GM21390 (cell line): ENCODE results near the gene CASTOR1.

Source experiments
- ATAC-seq: cut with Tn5 transposase; IDR thresholded peaks from one replicate; pipeline ENCODE4 v1.9.1; 2021; ENCODE audit not compliant: unreplicated experiment

CASTOR1 gene

DNA sequence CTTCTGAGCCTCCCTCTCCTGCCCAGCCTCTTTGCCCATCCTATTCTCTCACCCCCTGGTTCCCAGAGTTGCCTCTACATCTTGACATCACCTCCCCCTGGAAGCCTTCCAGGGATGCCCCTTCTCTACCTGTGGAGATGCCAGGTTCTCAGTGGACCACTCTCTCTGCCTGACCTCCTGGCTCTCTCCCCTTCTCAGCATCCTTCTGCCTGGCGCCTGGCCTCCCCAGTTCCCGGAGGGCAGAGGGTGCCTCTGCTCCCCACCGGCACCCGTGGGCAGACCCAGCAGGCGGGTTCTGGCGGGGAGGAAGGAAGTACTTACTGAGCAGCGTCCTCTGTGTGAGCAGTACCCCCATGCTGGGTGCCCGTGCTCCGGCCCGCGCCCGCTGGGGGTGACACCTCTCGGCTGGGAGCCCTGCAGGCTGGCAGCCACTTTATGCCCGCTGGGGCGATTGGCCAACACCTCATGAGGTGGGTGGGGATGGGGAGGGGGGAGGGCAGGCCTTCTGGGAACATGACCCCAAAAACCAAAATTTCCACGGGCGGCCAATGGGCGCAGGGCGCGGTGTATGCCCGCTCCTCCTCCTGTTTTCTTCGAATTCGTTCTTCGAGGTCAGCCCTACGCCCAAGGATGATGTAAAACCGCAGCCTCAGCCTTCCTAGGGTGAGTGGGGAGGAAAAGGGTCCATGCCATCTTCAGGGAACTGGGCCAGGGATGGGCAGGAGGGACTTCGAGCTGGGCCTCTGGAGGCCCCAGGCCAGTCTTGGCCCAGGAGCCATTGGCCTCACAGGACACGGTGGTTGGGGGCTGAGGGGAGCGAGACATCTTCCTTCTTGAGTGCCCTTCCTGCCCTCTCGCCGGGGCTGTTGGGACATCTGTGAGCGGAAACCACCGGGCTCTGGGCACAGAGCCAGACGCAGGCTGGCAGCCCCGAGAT, 22.6 kb downstream of the CASTOR1 start, which contains the start of gene OSM:
Gene OSM, minus strand, starts transcription at position 407 of the 937 bp plus-strand sequence. Its CDS starts 52 bp downstream, at position 355.
- ATAC-seq, result peak; percentile 9

DNA sequence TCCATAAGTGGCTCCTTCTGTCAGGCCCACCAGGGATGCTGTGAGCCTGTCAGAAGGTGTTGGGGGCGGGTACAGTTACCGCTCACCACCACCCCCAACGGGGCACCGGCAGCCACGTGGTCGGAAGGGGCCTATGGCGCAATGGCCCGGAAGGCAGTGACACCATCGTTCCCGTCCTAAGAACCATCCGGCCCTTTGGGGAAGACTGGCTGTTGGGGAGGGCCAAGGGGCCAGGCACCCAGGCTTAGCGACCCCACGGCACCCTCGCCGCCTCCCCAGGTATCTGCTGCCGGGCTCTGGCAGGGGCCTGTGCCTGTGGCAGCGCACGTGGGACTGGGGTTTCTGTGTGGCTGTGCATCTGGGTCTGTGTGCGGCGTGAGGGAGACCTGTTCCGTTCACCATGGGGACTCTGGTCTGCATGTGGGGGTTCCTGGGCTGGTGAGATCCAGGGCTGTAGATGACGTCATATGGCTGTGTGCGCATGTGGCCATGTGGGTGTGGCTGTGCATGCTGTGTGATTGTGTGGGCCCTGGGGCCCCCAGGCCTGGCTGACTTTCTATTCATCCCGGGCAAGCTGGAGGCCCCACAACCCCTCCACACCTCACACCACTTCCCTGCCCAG, 23.4 kb downstream of the CASTOR1 start:
- peak; percentile 70 for ATAC-seq

DNA sequence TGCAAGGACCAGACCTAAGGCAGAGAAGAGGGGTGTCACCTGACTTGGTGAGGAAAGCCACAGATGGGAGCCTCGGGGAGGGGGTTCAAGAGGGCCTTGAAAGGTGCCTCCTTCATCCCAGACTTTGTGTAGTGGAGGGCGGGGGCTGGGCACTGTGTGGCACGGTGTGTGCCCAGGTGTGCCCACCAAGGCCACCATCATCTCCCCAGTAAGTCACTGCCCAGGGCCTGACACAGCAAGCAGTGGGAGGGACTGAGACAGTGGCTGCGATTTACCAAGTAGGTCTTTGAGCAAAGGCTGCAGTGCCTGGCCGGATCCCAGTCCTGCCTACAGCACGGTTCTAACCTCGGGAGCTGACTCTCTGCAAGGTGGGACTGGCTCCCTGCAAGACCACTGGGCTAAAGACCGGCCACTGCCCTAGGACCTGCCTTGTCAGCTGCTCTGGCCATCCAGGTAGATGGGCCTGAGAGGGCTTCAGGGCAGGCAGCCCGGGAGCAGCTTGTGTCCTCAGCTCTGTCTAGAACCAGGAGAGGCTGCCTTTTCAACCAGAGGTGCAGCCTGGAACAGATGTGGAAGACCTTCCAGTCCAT, 24.1 kb downstream of the CASTOR1 start:
- ATAC-seq, result no peak

DNA sequence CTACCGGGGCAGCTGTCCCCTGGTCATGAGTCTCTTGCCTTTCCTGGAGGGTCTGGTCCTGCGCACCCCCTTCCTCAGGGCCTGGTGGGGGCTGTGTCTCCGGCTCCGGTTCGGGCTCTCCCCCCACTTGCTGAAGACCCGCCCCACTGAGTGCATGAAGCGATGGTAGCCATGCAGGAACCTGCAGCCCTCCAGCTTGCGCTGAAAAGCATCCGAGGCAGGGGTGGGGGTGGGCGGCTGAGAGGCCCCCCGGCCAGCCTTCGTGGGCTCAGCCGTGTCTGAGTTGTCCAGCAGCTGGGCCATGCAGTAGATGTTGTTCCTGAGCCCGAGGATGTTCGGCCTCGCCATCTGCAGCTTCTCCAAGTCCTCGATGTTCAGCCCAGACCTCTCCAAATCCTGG, 25.4 kb downstream of the CASTOR1 start:
- ATAC-seq, result no peak

DNA sequence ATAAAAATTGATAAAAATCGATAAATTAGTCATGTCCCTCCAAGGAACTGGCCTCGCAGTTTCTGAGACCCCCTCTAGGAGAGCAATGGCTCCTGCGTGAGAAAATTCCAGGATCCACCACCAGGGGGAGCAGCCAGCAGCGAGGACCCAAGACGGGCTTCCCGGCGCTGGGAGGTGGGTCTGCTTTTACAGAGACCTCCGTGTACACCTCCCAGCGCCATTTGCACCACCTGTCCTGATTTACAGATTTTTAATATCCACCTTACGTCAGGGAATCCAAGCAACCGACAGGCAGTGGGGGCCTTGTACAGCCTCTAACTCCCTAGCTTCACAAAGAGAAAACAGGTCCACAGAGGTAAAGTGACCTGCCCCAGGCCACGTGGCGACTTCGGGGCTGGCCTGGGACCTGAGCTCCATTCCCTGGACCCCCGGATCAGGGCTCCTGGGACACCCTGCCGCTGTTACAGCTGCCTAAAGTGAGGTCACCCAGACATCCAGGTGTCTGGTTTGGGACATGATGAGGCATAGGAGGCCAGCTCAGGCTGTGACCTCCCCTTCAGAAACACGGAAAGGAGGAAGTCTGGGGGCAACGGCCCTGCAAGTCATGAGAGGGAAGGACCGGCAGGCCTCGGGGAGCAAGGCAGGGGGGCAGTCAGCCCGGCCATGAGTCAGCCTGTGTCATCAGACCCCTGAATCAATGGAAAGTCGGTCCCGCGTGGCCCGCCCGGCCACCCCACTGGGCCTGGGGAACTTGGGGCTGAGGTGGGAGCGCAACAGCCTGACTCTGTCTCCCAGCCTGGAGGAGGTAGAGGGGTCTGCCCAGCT, 26.2 kb downstream of the CASTOR1 start:
- no peak for ATAC-seq

DNA sequence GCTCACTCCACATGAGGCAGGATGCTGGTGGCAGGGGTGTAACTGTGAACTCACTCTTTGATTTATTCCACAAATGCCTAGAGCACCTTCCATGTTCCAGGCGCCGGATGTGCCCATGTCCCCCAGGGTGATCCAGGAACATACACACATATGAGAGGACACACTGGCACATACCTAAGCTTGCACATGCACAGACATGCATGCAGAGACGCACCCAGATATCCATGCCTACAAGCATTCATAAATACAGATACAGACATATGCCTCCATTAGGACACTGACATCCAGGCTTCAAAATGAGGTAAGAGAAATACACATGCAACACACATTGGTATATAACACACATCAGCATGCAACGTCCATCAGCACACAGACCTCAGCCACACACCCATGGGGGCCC, 27.2 kb downstream of the CASTOR1 start:
- no peak for ATAC-seq

DNA sequence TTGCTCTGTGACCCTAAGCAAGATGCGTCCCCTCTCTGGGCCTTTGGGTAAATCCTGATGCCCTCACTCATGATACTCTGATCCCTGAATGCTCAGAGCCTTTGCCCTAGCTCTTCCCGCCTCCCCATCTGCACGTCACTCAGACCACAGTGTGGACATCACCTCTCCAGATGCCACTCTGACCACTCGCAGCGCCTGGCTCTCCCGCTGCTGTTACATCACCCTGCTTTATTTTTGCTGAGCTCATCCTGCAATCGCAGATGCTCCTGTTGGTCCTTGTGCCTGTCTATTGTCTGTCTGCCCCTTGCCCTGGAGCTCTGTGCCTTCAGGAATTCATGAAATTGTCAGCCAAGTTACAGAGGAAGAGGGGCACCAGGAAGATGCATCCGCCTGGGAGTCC, 28.2 kb downstream of the CASTOR1 start:
- no peak for ATAC-seq

DNA sequence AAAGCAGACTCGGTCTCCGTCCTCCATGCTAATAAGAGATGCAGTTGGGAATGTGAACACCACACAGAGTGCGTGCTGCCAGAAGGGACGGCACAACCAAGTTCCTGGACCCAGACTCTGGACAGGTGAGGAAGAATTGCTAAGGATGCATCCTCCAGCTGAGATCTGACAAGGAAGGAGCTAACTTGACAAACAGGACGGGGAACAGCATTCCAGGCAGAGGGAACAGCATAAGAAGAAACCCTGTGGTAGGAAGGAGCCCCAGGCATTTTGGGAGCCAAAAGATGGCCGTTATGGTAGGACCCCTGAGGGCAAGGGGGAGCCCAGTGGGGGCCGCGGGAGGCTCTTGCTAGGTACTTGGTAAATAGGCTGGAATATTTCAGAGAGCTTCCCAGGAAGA, 28.6 kb downstream of the CASTOR1 start:
- ATAC-seq, result no peak

DNA sequence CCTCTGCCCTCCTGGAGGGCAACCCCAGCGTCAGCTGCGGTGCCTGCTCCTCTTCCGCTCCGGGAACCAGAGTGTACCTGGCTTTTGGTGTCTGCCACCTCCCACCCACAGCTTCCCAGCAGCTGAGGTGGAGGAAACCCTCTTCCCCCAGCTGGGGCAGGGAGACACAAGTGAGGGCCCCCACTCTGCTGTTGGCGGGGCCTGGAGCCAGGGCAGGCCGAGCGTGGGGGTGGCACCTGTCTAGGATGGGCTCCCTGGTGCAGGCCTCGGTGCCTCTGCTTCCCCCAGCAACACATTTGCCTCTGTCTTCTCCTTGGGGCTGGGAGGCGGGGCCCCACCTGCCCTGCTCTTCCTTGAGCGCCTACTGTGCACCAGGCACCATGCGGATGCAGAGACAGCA, 29.0 kb downstream of the CASTOR1 start:
- no peak for ATAC-seq

DNA sequence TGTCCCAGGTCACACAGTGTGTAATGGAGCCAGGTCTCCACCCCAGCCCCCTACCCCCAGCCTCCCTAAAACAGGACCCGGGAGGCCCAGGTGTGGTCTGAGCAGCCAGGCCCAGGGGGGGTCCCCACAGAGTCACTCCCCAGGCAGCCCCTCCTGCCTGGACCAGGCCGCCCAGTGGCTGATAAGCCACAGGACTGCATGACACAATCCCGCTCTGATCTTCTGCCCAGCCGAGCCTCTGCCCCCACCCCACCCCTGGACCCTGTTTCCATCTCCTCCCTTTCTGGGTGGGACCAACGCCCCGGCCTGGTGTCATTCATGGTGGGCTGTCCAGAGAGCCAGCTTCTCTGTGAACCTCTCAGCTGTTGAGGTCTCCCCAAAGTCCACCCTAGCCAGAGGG, 35.0 kb downstream of the CASTOR1 start:
- ATAC-seq, result no peak

DNA sequence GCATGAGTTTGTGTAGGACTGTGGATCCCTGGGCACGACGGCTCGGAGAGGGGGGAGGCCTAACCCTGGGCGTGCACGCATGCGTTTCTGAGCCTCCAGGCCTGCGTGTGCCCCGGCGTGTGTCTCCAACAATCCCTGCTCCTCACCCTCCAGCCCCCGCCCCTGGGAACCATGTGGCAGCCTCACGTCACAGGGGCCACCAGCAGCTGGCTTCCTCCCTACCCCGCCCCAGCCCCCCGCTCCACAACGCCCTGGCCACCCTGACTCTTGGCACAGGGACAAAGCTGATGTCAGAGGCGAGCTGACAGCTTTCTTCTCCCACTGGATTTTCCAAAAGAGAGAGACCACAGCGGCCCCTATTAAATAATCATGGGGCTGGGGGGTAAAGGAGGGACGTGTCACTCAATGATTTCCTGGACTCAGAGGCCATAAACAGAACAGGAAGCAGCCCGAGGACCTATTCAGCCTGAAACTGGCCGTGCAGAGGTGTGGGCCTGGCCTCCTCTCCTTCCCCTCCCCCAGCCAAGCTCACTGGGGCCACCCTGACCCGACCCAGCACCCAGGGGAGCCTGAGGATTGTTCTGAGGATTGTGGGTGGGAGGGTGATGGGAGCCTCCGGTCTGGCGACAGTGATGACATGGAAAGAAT, 36.0 kb downstream of the CASTOR1 start:
- no peak for ATAC-seq

DNA sequence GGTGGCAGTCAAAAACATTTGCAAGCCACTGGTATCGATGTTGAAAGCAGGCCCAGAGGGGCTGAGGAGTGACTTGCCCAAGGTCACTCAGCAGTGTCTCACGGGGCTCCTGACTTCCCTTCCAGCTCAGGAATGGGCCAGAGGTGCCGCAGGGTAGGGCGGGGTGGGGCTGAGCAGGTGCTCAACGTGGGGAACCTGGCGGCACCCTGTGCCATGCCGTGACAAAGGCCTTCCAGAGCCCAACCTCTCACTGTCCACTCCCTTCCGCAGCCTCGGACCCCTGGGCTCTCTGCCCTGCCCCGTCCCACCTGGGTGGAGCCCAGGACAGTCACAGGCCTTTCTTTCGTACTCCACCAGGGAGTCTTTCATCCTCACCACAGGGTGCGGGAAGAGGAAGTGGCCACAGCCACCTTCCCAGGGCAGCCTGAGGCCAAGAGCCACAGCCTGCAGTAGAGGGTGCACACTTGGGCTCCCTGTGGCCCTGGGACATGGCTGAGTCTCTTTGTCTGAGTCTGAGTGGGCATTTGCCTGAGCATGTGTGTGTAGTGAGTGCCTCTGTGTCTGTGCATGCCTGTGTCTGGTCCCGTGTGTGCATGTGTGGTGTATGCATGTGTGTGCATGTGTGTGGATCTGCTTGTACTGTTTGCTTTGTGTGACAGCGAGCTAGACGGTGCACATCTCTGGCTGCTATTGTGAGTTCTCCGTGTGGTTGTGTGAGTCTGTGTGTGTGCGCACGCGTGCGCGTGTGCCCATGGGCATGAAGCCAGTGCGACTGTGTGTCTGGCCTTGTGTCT, 36.7 kb downstream of the CASTOR1 start:
- ATAC-seq, result no peak

DNA sequence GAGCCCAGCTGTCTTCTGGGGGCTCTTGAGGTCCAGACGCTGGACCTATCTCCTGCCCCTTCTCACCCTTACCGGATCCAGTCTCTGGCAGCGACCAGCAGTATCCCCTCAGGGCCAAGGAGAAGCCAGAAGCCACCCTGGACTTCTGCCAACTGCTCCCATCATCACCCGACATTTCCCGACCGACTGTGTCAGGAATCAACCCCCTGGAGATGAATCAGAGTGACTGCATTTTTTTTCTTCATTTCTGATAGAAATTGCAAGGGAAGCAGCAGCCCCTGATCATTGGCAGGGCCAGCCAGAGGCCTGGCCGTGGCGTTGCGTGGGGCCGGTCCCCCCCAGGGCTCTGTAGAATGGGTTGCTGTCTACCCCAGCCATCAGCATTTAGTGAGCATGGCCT, 37.6 kb downstream of the CASTOR1 start:
- ATAC-seq, result no peak

DNA sequence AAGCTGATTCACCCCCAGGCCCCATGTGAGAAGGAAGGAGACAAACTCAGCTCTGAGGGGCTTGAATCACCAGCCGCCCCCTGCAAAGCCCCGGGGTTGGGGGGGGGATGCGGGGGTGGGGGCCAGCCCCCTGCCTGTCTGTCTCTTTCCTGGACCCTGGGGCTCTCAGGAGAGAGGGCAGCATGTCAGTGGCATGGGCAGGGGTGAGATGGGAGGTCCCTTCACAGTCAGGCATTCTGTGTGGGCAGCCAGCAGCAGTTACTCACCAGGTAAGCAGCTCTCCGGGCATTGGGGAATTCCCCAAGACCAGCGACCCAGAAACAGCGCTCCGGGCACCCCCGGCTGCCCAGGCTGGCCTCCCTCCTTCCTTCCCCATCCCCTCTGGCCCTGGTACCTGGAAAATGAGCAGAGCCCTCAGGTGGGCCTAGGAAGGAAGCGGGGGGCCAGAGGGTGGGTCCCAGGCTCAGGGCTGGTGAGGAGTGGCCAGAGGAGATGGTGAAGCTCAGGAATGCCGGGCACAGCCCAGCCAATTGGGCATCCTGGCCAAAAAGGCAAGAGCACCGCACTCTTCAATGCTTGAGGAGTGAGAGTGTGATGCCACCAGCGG, 38.5 kb downstream of the CASTOR1 start:
- no peak for ATAC-seq

DNA sequence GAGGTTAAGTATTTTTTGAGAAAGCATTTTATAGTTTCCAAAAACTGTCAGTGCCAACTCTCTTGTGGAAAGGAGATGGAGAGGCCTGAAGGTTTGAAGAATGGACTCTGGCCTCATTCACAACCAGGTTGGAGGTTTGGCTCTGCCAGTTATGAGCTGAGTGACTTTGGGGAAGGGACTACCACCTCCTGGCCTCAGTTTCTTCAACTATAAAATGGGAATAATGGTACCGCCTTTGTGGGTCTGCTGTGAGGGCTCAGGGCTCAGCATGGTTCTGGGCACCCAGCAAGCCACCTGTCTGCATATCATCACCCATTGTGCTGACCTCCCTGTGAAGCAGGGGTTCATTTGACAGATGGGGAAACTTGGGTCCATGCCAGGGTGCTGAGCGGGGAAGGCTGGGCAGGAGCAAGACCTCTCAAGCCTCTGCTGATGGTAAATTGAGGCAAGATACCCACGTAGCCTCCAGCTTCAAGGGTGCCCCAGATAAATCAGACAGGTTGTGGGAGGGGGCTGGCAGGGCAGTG, 39.2 kb downstream of the CASTOR1 start:
- ATAC-seq, result no peak

DNA sequence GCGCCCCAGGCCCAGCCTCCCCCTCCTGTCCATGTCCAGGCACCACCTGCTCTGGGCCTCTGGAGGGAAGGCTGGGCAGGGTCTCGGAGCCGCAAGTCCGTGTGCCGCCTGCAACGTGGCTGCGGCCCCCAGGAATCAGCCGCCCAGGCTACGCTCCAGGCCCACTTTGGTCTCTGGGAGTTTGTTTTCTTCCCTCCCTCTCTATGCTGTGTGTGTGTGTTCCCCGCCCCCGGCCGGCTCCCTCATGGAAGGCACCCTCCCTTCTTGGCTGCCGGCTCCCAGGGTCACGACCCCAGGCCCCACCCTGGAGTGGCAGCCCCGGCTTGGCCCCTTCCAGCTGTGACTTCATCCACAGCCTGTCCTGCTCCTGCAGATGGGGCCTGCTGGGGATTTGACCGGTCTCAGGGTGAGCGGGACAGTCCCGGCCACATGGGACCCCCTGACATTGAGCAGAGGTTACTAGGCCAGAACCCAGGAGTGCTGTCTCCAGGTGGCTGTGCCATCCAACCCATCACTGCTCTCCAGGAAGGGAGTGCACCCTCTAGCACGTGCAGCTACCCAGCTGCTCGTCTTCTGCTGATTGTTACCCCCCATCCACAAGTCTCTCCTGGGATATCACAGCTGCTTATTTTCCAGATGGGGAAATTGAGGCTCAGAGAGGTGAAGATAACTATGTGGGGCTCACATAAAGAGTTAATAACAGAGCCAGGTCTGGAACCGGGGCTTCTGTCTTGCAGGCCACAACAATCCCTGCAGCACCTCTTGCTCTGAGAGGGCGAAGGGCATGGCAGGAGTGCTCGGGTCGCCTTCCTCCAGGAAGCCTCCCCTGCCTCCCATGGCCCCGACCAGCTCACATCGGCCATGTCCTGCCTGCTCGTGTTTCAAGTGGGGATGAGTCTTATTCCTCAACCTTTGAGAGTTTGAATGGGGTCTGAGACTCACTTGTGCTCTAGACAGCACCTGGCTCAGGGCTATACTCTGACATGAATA, 40.0 kb downstream of the CASTOR1 start:
- no peak for ATAC-seq

DNA sequence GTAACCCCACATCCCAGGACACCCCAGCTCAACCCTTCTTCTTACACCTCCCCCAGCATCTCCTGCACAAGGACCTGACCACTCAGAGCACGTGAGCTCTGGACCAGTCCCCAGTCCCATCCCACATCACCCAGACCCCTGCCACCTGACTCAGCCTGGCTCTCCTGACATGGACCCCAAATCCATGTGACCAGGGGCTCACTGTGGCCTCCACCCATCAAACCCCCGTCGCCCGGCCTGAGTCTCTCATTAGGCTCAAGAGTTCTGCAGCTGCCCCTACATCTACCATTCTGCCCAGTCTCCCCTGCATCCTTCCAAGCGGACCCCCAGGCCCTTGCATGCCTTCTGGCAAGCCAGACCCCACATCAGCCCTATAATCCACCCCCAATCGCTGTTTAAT, 40.8 kb downstream of the CASTOR1 start:
- no peak for ATAC-seq

DNA sequence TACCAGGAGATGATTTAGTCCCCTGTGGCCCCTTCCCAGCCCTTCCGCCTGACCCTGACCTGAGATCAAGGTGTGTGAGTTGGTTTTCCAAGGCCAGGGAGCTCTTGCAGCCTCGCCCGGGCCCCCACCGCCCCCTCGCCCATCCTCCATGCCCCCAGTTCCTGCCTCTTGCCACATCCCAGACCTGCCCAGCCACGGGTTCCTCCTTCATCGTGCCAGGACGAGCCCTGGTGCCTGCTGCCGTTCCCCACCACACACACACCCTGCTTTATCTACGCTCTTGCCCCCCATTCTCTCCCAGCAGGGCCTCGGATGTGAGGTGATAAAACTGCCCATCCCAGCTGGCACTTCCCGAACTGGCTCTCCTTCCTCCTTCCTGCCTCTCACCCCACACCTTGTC, 41.3 kb downstream of the CASTOR1 start:
- ATAC-seq, result no peak
